ENCODE measurements around the gene ANKRD29. TPM values are rescaled to one million over a fixed set of nuclear protein-coding genes. Genes with fewer than 3 reads are reported as not detected.
A peak's percentile ranks its signal among the peaks of the same experiment; 100 is the strongest.

The ANKRD29 gene
- total and polyA plus RNA-seq, 8 donors, result 23.1 to 75.5 (median 46.1) TPM

- Histone ChIP-seq H3K4me1 (peaks cover 16 to 61% of the 10 kb centered on the region in 2 donors), H3K9me3 (no peaks in the 10 kb centered on the region), H3K27ac (peak overlapping the region; percentile 99), H3K27me3 (no peaks in the 10 kb centered on the region), H3K4me3 (peak overlapping the region; percentile 72 to 80), H3K36me3 (peaks cover 0 to 6% of the 10 kb centered on the region in 2 donors)
- intact Hi-C loops (cut with DNase I), result no loop called here
- DNase-seq (no peak), ATAC-seq (peak; percentile 14)
- TF ChIP-seq CTCF (IDR thresholded peaks at IDR 0.05), result no peak
These were observed 77.5 kb downstream of the ANKRD29 start for GRCh38 chr18:23585007-23585871.

- Histone ChIP-seq H3K4me3 (peak overlapping the region; percentile 72 to 80), H3K27me3 (no peaks in the 10 kb centered on the region), H3K9me3 (no peaks in the 10 kb centered on the region), H3K27ac (peak overlapping the region; percentile 99), H3K36me3 (peaks cover 0 to 8% of the 10 kb centered on the region in 2 donors), H3K4me1 (peaks cover 16 to 71% of the 10 kb centered on the region in 2 donors)
- no peak for ATAC-seq
- no peak for TF ChIP-seq CTCF (IDR thresholded peaks at IDR 0.05)
- intact Hi-C loops (cut with DNase I), result loop anchor here in 1 of 2 donors (5.0 kb wide), 1 partner anchor 67 kb away; no protein-coding TSS in a partner anchor
- no peak for DNase-seq
These were observed 78.4 kb downstream of the ANKRD29 start for GRCh38 chr18:23584019-23584983.

- intact Hi-C loops (cut with DNase I), result loop anchor here in 1 of 2 donors (5.0 kb wide), 1 partner anchor 66 kb away; no protein-coding TSS in a partner anchor
- Histone ChIP-seq H3K27me3 (no peaks in the 10 kb centered on the region), H3K4me1 (peaks cover 16 to 81% of the 10 kb centered on the region in 2 donors), H3K4me3 (peak overlapping the region; percentile 1 to 72), H3K9me3 (no peaks in the 10 kb centered on the region), H3K36me3 (peaks cover 0 to 8% of the 10 kb centered on the region in 2 donors), H3K27ac (peak overlapping the region in 1 of 2 donors; percentile 99)
- no peak for DNase-seq
- ATAC-seq, result no peak
- no peak for TF ChIP-seq CTCF (IDR thresholded peaks at IDR 0.05)
These were observed 79.4 kb downstream of the ANKRD29 start for GRCh38 chr18:23583071-23583865.

GRCh38 chr18:23580677-23581367 lies 81.9 kb downstream of the ANKRD29 start:
- H3K27ac ChIP-seq, result peak overlapping the region in 1 of 2 donors; percentile 22
- ATAC-seq, result no peak

More at GRCh38 chr18:23580677-23581367, 81.9 kb downstream of the ANKRD29 start:
- Histone ChIP-seq H3K36me3 (peaks cover 0 to 25% of the 10 kb centered on the region in 2 donors), H3K4me3 (no peak overlapping the region), H3K4me1 (peaks cover 16 to 80% of the 10 kb centered on the region in 2 donors), H3K9me3 (no peaks in the 10 kb centered on the region), H3K27me3 (no peaks in the 10 kb centered on the region)
- TF ChIP-seq CTCF (IDR thresholded peaks at IDR 0.05), result no peak
- intact Hi-C loops (cut with DNase I), result loop anchor here in 1 of 2 donors (5.0 kb wide), 1 partner anchor 64 kb away; no protein-coding TSS in a partner anchor
- DNase-seq, result no peak

Measured in left lung (tissue), 10 donors.